Thymus (tissue), 11 donors: ENCODE data around the gene EDC4. TPM values are rescaled to one million over a fixed set of nuclear protein-coding genes. Genes with fewer than 3 reads are reported as not detected.

ENCODE experiments used
- DNase-seq, 9 donors: peaks; one replicate each; pipeline ENCODE4 v3.0.0-alpha.2; 2013; ENCODE audit warnings: low spot score in 9 of 9, low read depth in 6 of 9, missing footprints in 1 of 9
- H3K27ac ChIP-seq, 2 donors: one replicate each; pipeline ENCODE4 v1.5.1; 2013; ENCODE audit warnings: control low read depth in 1 of 2, low read depth in 1 of 2, low read length in 1 of 2, mild to moderate bottlenecking in 1 of 2, moderate library complexity in 1 of 2
- H3K27me3 ChIP-seq, 2 donors: one replicate each; pipeline ENCODE4 v1.5.1; 2013; ENCODE audit warnings: low read length in 1 of 2; ENCODE audit not compliant: control insufficient read depth in 2 of 2, insufficient read depth in 1 of 2
- H3K36me3 ChIP-seq, 2 donors: one replicate each; pipeline ENCODE4 v1.5.1; 2013; ENCODE audit warnings: low read length in 1 of 2, mild to moderate bottlenecking in 1 of 2, moderate library complexity in 1 of 2; ENCODE audit not compliant: control insufficient read depth in 2 of 2, insufficient read depth in 2 of 2
- H3K4me1 ChIP-seq, 2 donors: one replicate each; pipeline ENCODE4 v1.5.1; 2013; ENCODE audit warnings: low read length in 2 of 2; ENCODE audit not compliant: control insufficient read depth in 2 of 2, insufficient read depth in 2 of 2
- H3K4me3 ChIP-seq, 2 donors: one replicate each; pipeline ENCODE4 v1.5.1; 2013; ENCODE audit warnings: low read length in 2 of 2, control low read depth in 1 of 2, mild to moderate bottlenecking in 1 of 2
- H3K9me3 ChIP-seq, 2 donors: one replicate each; pipeline ENCODE4 v1.5.1; 2013; ENCODE audit warnings: low read length in 1 of 2, mild to moderate bottlenecking in 1 of 2; ENCODE audit not compliant: control insufficient read depth in 2 of 2, insufficient read depth in 1 of 2
- WGBS: extraction: QIAGEN DNeasy Blood & Tissue Kit; methylation state at CpG from one replicate; pipeline ENCODE4 v1.1.7; 2013; 5-methylcytosine and 5-hydroxymethylcytosine counted together
- polyA plus RNA-seq: library from polyadenylated mRNA; stranded (reverse); fragments of 200-250 nt; gene quantifications from one replicate; pipeline ENCODE4 v1.2.3, GENCODE V29; 2013
- total RNA-seq: library from RNA; stranded (reverse); fragments of 120-200 nt; gene quantifications from one replicate; pipeline ENCODE4 v1.2.4, GENCODE V29; 2013
- donor health status: healthy.

Gene EDC4
- total and polyA plus RNA-seq, 2 donors = 39.7 to 45.0 TPM

GRCh38 chr16:67892375-67892774 is 19.5 kb downstream of the EDC4 start:
- peaks cover 11 to 13% of the 10 kb centered on the region in 2 donors for H3K4me1 ChIP-seq
- 87% methylated on average over 5 of the region's 5 CpGs for WGBS
- DNase-seq = no peak

GRCh38 chr16:67892899-67893742 is 20.3 kb downstream of the EDC4 start, which contains the start of gene PSKH1:
TSS of gene PSKH1 (plus strand) at chr16:67893254. CDS start at chr16:67908750, 15,496 bp downstream.
- peaks cover 11 to 13% of the 10 kb centered on the region in 2 donors for H3K4me1 ChIP-seq
- H3K27me3 ChIP-seq = no peaks in the 10 kb centered on the region
- H3K9me3 ChIP-seq = no peaks in the 10 kb centered on the region
- H3K4me3 ChIP-seq = peak within 1 kb of the TSS; percentile 89 to 100
- H3K36me3 ChIP-seq = peaks cover 2 to 5% of the 10 kb centered on the region in 2 donors
- DNase-seq = peak; percentile 71 to 95 (median 89)
- WGBS = under 1% methylated on average over 90 of the region's 90 CpGs
- H3K27ac ChIP-seq = peak within 1 kb of the TSS; percentile 59 to 91

More at GRCh38 chr16:67892375-67892774, 19.5 kb downstream of the EDC4 start:
- H3K27ac ChIP-seq = no peak overlapping the region
- peaks cover 2 to 5% of the 10 kb centered on the region in 2 donors for H3K36me3 ChIP-seq
- H3K9me3 ChIP-seq = no peaks in the 10 kb centered on the region
- H3K4me3 ChIP-seq = peak overlapping the region; percentile 89 to 100
- H3K27me3 ChIP-seq = no peaks in the 10 kb centered on the region

- 45% methylated on average over 14 of the region's 14 CpGs for WGBS
- H3K4me3 ChIP-seq = peak overlapping the region; percentile 89 to 100
- H3K4me1 ChIP-seq = peaks cover 11 to 13% of the 10 kb centered on the region in 2 donors
- no peak for DNase-seq
- H3K36me3 ChIP-seq = peaks cover 2 to 5% of the 10 kb centered on the region in 2 donors
- peak overlapping the region; percentile 59 to 91 for H3K27ac ChIP-seq
- H3K27me3 ChIP-seq = no peaks in the 10 kb centered on the region
- no peaks in the 10 kb centered on the region for H3K9me3 ChIP-seq
Measured at GRCh38 chr16:67893743-67894399, 21.0 kb downstream of the EDC4 start.

- Histone ChIP-seq H3K4me3 (no peak overlapping the region), H3K36me3 (peaks cover 6 to 13% of the 10 kb centered on the region in 2 donors), H3K4me1 (peaks cover 11 to 13% of the 10 kb centered on the region in 2 donors), H3K9me3 (no peaks in the 10 kb centered on the region), H3K27me3 (no peaks in the 10 kb centered on the region), H3K27ac (peak overlapping the region in 1 of 2 donors; percentile 15)
- DNase-seq = no peak
- 95% methylated on average over 3 of the region's 3 CpGs for WGBS
Measured at GRCh38 chr16:67897231-67897630, 24.4 kb downstream of the EDC4 start.

- Histone ChIP-seq H3K36me3 (peaks cover 11 to 30% of the 10 kb centered on the region in 2 donors), H3K27ac (no peak overlapping the region), H3K27me3 (no peaks in the 10 kb centered on the region), H3K9me3 (no peaks in the 10 kb centered on the region), H3K4me1 (no peaks in the 10 kb centered on the region), H3K4me3 (no peak overlapping the region)
- 98% methylated on average over 5 of the region's 5 CpGs for WGBS
- DNase-seq = no peak
Measured at GRCh38 chr16:67901734-67902133, 28.9 kb downstream of the EDC4 start.

- H3K4me3 ChIP-seq = no peak overlapping the region
- WGBS = 98% methylated on average over 4 of the region's 4 CpGs
- H3K9me3 ChIP-seq = no peaks in the 10 kb centered on the region
- no peak overlapping the region for H3K27ac ChIP-seq
- H3K36me3 ChIP-seq = peaks cover 9 to 26% of the 10 kb centered on the region in 2 donors
- no peaks in the 10 kb centered on the region for H3K4me1 ChIP-seq
- H3K27me3 ChIP-seq = no peaks in the 10 kb centered on the region
- no peak for DNase-seq
Measured at GRCh38 chr16:67902831-67903230, 30.0 kb downstream of the EDC4 start.

GRCh38 chr16:67907397-67908180 is 34.7 kb downstream of the EDC4 start:
- no peak overlapping the region for H3K4me3 ChIP-seq
- no peak for DNase-seq
- WGBS = 96% methylated on average over 11 of the region's 11 CpGs
- no peaks in the 10 kb centered on the region for H3K9me3 ChIP-seq
- no peaks in the 10 kb centered on the region for H3K27me3 ChIP-seq
- H3K4me1 ChIP-seq = peaks cover 0 to 19% of the 10 kb centered on the region in 2 donors
- peaks cover 30 to 42% of the 10 kb centered on the region in 2 donors for H3K36me3 ChIP-seq
- H3K27ac ChIP-seq = no peak overlapping the region

- 99% methylated on average over 36 of the region's 36 CpGs for WGBS
- no peaks in the 10 kb centered on the region for H3K27me3 ChIP-seq
- H3K36me3 ChIP-seq = peaks cover 29 to 30% of the 10 kb centered on the region in 2 donors
- DNase-seq = no peak
- no peak overlapping the region for H3K4me3 ChIP-seq
- no peak overlapping the region for H3K27ac ChIP-seq
- peaks cover 0 to 19% of the 10 kb centered on the region in 2 donors for H3K4me1 ChIP-seq
- no peaks in the 10 kb centered on the region for H3K9me3 ChIP-seq
Measured at GRCh38 chr16:67909056-67909742, 36.3 kb downstream of the EDC4 start.
